IMR-90 (cell line): ENCODE data around the gene SEMA6D.

Experiments
- CHD1 ChIP-seq: IDR thresholded peaks from 2 replicates; pipeline ENCODE4 v1.6.1; 2012; ENCODE audit warnings: low read depth, low read length, improper control_type of control experiment
- FOS ChIP-seq: fragments of 150-350 bp; IDR thresholded peaks from 2 replicates; pipeline ENCODE4 v1.6.1; 2016; ENCODE audit warnings: low read depth, low read length
- MAZ ChIP-seq: IDR thresholded peaks from 2 replicates; pipeline ENCODE4 v1.6.1; 2012; ENCODE audit warnings: low read depth, mild to moderate bottlenecking, low read length, improper control_type of control experiment, moderate library complexity, borderline replicate concordance
- MXI1 ChIP-seq: IDR thresholded peaks from 2 replicates; pipeline ENCODE4 v1.6.1; 2012; ENCODE audit warnings: low read depth, mild to moderate bottlenecking, low read length, moderate library complexity, borderline replicate concordance
- NFE2L2 ChIP-seq: fragments of 150-350 bp; IDR thresholded peaks from 2 replicates; pipeline ENCODE4 v1.6.1; 2016; ENCODE audit warnings: low read depth, mild to moderate bottlenecking, low read length
- POLR2A ChIP-seq: IDR thresholded peaks from 2 replicates; pipeline ENCODE4 v1.6.1; 2012; ENCODE audit warnings: mild to moderate bottlenecking, low read depth, low read length
- RAD21 ChIP-seq: IDR thresholded peaks from 2 replicates; pipeline ENCODE4 v1.6.1; 2012; ENCODE audit warnings: low read length, improper control_type of control experiment
- RCOR1 ChIP-seq: IDR thresholded peaks from 2 replicates; pipeline ENCODE4 v1.6.1; 2012; ENCODE audit warnings: mild to moderate bottlenecking, low read length, improper control_type of control experiment; ENCODE audit not compliant: insufficient replicate concordance
- RFX5 ChIP-seq: IDR thresholded peaks from 2 replicates; pipeline ENCODE4 v1.8.0; 2012; ENCODE audit warnings: low read depth, mild to moderate bottlenecking, low read length, moderate library complexity
- SMC3 ChIP-seq: fragments of 150-350 bp; IDR thresholded peaks from 2 replicates; pipeline ENCODE4 v1.6.1; 2016; ENCODE audit warnings: low read depth, mild to moderate bottlenecking, antibody characterized with exemption, low read length, moderate library complexity
- TF ChIP-seq, protein P1 (sequence below): conservative IDR thresholded peaks from 2 replicates; pipeline ENCODE4 v1.5.1; 2012; ENCODE audit warnings: mild to moderate bottlenecking, low read depth, low read length, improper control_type of control experiment
- TF ChIP-seq, protein P2 (sequence below): fragments of 150-350 bp; IDR thresholded peaks from 2 replicates; pipeline ENCODE4 v1.6.1; 2017; ENCODE audit warnings: mild to moderate bottlenecking, antibody characterized with exemption, low read length, low read depth

GRCh38 chr15:47773143-47773542 lies 55.8 kb downstream of the SEMA6D start:
- TF ChIP-seq, protein P1, sequence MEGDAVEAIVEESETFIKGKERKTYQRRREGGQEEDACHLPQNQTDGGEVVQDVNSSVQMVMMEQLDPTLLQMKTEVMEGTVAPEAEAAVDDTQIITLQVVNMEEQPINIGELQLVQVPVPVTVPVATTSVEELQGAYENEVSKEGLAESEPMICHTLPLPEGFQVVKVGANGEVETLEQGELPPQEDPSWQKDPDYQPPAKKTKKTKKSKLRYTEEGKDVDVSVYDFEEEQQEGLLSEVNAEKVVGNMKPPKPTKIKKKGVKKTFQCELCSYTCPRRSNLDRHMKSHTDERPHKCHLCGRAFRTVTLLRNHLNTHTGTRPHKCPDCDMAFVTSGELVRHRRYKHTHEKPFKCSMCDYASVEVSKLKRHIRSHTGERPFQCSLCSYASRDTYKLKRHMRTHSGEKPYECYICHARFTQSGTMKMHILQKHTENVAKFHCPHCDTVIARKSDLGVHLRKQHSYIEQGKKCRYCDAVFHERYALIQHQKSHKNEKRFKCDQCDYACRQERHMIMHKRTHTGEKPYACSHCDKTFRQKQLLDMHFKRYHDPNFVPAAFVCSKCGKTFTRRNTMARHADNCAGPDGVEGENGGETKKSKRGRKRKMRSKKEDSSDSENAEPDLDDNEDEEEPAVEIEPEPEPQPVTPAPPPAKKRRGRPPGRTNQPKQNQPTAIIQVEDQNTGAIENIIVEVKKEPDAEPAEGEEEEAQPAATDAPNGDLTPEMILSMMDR: no peak
- TF ChIP-seq SMC3 (no peak), POLR2A (no peak), FOS (no peak), RAD21 (no peak), RFX5 (no peak), NFE2L2 (no peak), MXI1 (no peak), RCOR1 (no peak), MAZ (no peak), CHD1 (no peak)
- TF ChIP-seq, protein P2, sequence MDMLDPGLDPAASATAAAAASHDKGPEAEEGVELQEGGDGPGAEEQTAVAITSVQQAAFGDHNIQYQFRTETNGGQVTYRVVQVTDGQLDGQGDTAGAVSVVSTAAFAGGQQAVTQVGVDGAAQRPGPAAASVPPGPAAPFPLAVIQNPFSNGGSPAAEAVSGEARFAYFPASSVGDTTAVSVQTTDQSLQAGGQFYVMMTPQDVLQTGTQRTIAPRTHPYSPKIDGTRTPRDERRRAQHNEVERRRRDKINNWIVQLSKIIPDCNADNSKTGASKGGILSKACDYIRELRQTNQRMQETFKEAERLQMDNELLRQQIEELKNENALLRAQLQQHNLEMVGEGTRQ: no peak
